ENCODE results near the gene PPFIA1.

- no peak for TF ChIP-seq CTCF (IDR thresholded peaks at IDR 0.05; ENCODE audit: poor library complexity)
- TF ChIP-seq EZH2phosphoT487 (IDR thresholded peaks at IDR 0.05; ENCODE audit: low read depth, severe bottlenecking, unreplicated experiment) = no peak
These were observed 82.8 kb downstream of the PPFIA1 start for GRCh38 chr11:70353329-70353728.

Measured in hepatocyte (in vitro differentiated cells).